SH-SY5Y (cell line): ENCODE results near the gene ETNK2.

Source experiments
- GATA2 ChIP-seq: IDR thresholded peaks from 2 replicates; pipeline ENCODE4 v1.6.1; 2011; ENCODE audit warnings: mild to moderate bottlenecking, low read depth, low read length
- GATA3 ChIP-seq: IDR thresholded peaks from 2 replicates; pipeline ENCODE4 v1.6.1; 2011; ENCODE audit warnings: low read depth, mild to moderate bottlenecking, low read length, moderate library complexity

- TF ChIP-seq GATA2 (no peak), GATA3 (no peak)
These were observed 24.1 kb downstream of the ETNK2 start for GRCh38 chr1:204127597-204128242.
